ENCODE results near the gene EXOC2. TPM values are rescaled to one million over a fixed set of nuclear protein-coding genes. Genes with fewer than 3 reads are reported as not detected.

The EXOC2 gene
- polyA plus RNA-seq, 1 donor (not counting 4 experiments of a cell fraction or from before 2014, with no cell fraction given) = 28.4 TPM

DNA sequence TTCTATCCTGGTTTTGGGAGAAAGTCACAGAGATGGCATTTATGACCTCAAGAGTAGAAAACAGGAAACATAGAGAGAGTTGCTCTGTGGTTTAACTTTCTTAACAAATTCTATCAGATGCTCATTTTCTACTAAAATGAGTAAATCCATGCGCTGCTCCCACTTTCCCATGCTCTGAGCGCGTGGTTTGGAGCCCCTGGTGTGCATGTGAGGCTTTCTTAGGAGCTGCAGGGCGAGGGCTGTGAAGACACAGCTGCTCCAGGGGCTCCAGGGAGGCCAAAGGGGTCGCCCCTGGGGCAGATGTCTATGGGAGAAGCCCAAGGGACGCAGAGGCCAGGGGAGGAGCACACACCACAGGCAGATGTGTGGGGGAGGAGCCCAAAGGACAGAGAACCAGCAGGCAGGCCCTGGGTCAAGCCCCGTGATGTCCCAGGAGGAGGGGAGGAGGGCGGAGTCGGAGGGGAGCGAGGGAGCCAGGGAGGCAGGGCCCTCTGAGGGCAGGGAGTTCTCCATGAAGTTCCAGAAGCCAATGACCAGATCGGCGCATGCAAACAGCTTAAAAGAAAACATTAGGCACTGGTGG is 178.5 kb downstream of the EXOC2 start:
- H3K27ac ChIP-seq (ENCODE audit: control insufficient read depth, insufficient read depth, low read length) = no peak overlapping the region
- H3K4me3 ChIP-seq (ENCODE audit: control insufficient read depth in 2 of 3, extremely low read depth in 1 of 3, insufficient read depth in 2 of 3, low read depth in 1 of 3, low read length in 3 of 3) = no peak overlapping the region
- H3K79me2 ChIP-seq (ENCODE audit: control insufficient read depth, insufficient read depth, low read length) = no peaks in the 10 kb centered on the region
- no peaks in the 10 kb centered on the region for H3K9me1 ChIP-seq (ENCODE audit: control insufficient read depth, extremely low read depth, insufficient read depth, low read length)
- H4K20me1 ChIP-seq (ENCODE audit: control insufficient read depth, extremely low read depth, insufficient read depth, low read length) = no peaks in the 10 kb centered on the region
- TF ChIP-seq, protein P1, sequence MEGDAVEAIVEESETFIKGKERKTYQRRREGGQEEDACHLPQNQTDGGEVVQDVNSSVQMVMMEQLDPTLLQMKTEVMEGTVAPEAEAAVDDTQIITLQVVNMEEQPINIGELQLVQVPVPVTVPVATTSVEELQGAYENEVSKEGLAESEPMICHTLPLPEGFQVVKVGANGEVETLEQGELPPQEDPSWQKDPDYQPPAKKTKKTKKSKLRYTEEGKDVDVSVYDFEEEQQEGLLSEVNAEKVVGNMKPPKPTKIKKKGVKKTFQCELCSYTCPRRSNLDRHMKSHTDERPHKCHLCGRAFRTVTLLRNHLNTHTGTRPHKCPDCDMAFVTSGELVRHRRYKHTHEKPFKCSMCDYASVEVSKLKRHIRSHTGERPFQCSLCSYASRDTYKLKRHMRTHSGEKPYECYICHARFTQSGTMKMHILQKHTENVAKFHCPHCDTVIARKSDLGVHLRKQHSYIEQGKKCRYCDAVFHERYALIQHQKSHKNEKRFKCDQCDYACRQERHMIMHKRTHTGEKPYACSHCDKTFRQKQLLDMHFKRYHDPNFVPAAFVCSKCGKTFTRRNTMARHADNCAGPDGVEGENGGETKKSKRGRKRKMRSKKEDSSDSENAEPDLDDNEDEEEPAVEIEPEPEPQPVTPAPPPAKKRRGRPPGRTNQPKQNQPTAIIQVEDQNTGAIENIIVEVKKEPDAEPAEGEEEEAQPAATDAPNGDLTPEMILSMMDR (optimal IDR thresholded peaks at IDR 0.05 in 1 of 3, IDR thresholded peaks at IDR 0.05 in 1 of 3, conservative IDR thresholded peaks at IDR 0.05 in 1 of 3; ENCODE audit: extremely low read depth in 1 of 3, insufficient read depth in 2 of 3, low read length in 3 of 3) = no peak
- no peak overlapping the region for H3K9ac ChIP-seq (ENCODE audit: control insufficient read depth, extremely low read depth, insufficient read depth, low read length)
- no peaks in the 10 kb centered on the region for H3K27me3 ChIP-seq (ENCODE audit: control insufficient read depth, extremely low read depth, insufficient read depth, low read length)
- no peaks in the 10 kb centered on the region for H3K4me1 ChIP-seq (ENCODE audit: control insufficient read depth, extremely low read depth, insufficient read depth, low read length)
- dilution Hi-C loops (cut with MboI; ENCODE audit: extremely low pct_ligation_motif_present, low sequenced_read_pairs) = no loop called here
- H3K9me3 ChIP-seq (ENCODE audit: control insufficient read depth, low read depth, low read length) = no peaks in the 10 kb centered on the region
- H3K36me3 ChIP-seq (ENCODE audit: control insufficient read depth in 2 of 2, extremely low read depth in 1 of 2, insufficient read depth in 2 of 2, low read length in 2 of 2) = peaks cover 0 to 3% of the 10 kb centered on the region in 2 experiments
- DNase-seq (ENCODE audit: low read depth, low spot score) (no peak), FAIRE-seq (no peak)
- no peak overlapping the region for H2AFZ ChIP-seq (ENCODE audit: control insufficient read depth, low read length)
- no peak overlapping the region for H3K4me2 ChIP-seq (ENCODE audit: control insufficient read depth, extremely low read depth, insufficient read depth, low read depth, low read length)

DNA sequence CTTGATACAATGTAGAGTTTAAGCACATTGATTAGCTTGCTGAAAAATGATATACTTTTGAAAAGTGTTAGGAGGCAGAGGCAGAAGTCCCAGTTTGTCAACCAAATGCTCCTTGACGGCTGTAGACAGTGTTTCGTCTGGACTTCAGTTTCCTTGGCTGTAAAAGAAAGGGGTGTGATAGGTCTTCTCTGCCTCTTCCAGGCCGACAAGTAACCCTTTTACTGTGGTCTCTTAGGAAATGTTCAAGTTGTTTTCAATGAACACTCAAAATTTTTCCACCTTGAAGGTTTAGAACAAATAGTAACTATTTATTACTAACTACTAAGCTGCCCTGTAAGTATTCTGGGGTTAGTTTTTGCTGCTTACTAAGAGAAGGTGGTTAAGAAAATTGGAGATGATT is 179.0 kb downstream of the EXOC2 start:
- Histone ChIP-seq H3K9ac (ENCODE audit: control insufficient read depth, extremely low read depth, insufficient read depth, low read length) (no peak overlapping the region), H3K4me1 (ENCODE audit: control insufficient read depth, extremely low read depth, insufficient read depth, low read length) (no peaks in the 10 kb centered on the region), H4K20me1 (ENCODE audit: control insufficient read depth, extremely low read depth, insufficient read depth, low read length) (no peaks in the 10 kb centered on the region), H3K79me2 (ENCODE audit: control insufficient read depth, insufficient read depth, low read length) (no peaks in the 10 kb centered on the region), H3K27me3 (ENCODE audit: control insufficient read depth, extremely low read depth, insufficient read depth, low read length) (no peaks in the 10 kb centered on the region), H2AFZ (ENCODE audit: control insufficient read depth, low read length) (no peak overlapping the region), H3K4me3 (ENCODE audit: control insufficient read depth in 2 of 3, extremely low read depth in 1 of 3, insufficient read depth in 2 of 3, low read depth in 1 of 3, low read length in 3 of 3) (no peak overlapping the region), H3K36me3 (ENCODE audit: control insufficient read depth in 2 of 2, extremely low read depth in 1 of 2, insufficient read depth in 2 of 2, low read length in 2 of 2) (peaks cover 0 to 3% of the 10 kb centered on the region in 2 experiments), H3K9me1 (ENCODE audit: control insufficient read depth, extremely low read depth, insufficient read depth, low read length) (no peaks in the 10 kb centered on the region), H3K9me3 (ENCODE audit: control insufficient read depth, low read depth, low read length) (no peaks in the 10 kb centered on the region), H3K27ac (ENCODE audit: control insufficient read depth, insufficient read depth, low read length) (no peak overlapping the region), H3K4me2 (ENCODE audit: control insufficient read depth, extremely low read depth, insufficient read depth, low read depth, low read length) (no peak overlapping the region)
- FAIRE-seq = no peak
- DNase-seq (ENCODE audit: low read depth, low spot score) = no peak
- TF ChIP-seq EZH2 (IDR thresholded peaks at IDR 0.05; ENCODE audit: low read length) = no peak
- TF ChIP-seq, protein P1 (optimal IDR thresholded peaks at IDR 0.05 in 1 of 3, IDR thresholded peaks at IDR 0.05 in 1 of 3, conservative IDR thresholded peaks at IDR 0.05 in 1 of 3; ENCODE audit: extremely low read depth in 1 of 3, insufficient read depth in 2 of 3, low read length in 3 of 3) = no peak
- dilution Hi-C loops (cut with MboI; ENCODE audit: extremely low pct_ligation_motif_present, low sequenced_read_pairs) = no loop called here

Measured in keratinocyte (primary cell).